HCT116 (cell line): ENCODE results near the gene KIF5A. TPM values are rescaled to one million over a fixed set of nuclear protein-coding genes. Genes with fewer than 3 reads are reported as not detected.

Experiments used
- ATAC-seq: fragments of 200-7000 bp; cut with Tn5 transposase; 2 replicates; pipeline ENCODE4 v1.9.1; 2020; ENCODE audit warnings: mild to moderate bottlenecking, moderate library complexity
- BruUV-seq: library from RNA; stranded (reverse); fragments of 400-500 nt; replicated peaks from 2 replicates; lab custom pipeline; 2021; lab: Mats Ljungman, UMichigan
- CTCF ChIA-PET: fragments of 300-600 bp; sonication (Branson Sonifier 250); formaldehyde crosslinking; loops from one replicate; lab custom pipeline; 2021; ENCODE audit warnings: antibody characterized with exemption; lab: Charles Lee
- POLR2A ChIA-PET: fragments of 300-600, 350-600 bp; sonication (Branson Sonifier 250); formaldehyde crosslinking; loops from one replicate; lab custom pipeline; 2021; ENCODE audit warnings: antibody characterized with exemption; lab: Charles Lee
- RAD21 ChIA-PET, 2 experiments: fragments of 300-600 bp; sonication (Branson Sonifier 250); formaldehyde crosslinking; loops; one replicate each; lab custom pipeline; 2023; ENCODE audit warnings: low total read pairs in 2 of 2; ENCODE audit not compliant: uncharacterized antibody in 2 of 2, unreplicated experiment in 2 of 2, low non-redundant PET in 1 of 2; lab: Charles Lee
- DNase-seq: peaks from one replicate; pipeline ENCODE4 v3.0.0-alpha.2; 2010; ENCODE audit warnings: low read depth, low spot score
- H2AFZ ChIP-seq: fragments of 200-600 bp; shearing (Covaris generic), sonication (generic); 2 replicates; pipeline ENCODE4 v1.6.1; 2017; ENCODE audit warnings: low read depth, mixed run types, mixed read lengths, antibody characterized with exemption, low read length; ENCODE audit not compliant: poor library complexity, severe bottlenecking
- H3K27ac ChIP-seq: 2 replicates; pipeline ENCODE4 v1.5.1; 2012; ENCODE audit warnings: low read depth, low read length
- H3K27me3 ChIP-seq: fragments of 200-600 bp; sonication (generic); 2 replicates; pipeline ENCODE4 v1.6.1; 2016; ENCODE audit warnings: mixed run types, low read length, mixed read lengths; ENCODE audit not compliant: insufficient read depth
- H3K36me3 ChIP-seq, 2 experiments: fragments of 200-500 bp in 1 of 2; fragments of 200-600 bp in 1 of 2; sonication (Bioruptor generic) in 1 of 2; sonication (generic) in 1 of 2; 2 replicates each; pipeline versions ENCODE4 v1.5.1 to v1.6.1; 2014 to 2016; ENCODE audit warnings: low read length in 2 of 2, inconsistent platforms in 1 of 2, mixed read lengths in 1 of 2, mixed run types in 1 of 2; ENCODE audit not compliant: insufficient read depth in 2 of 2, control insufficient read depth in 1 of 2
- H3K4me1 ChIP-seq, 2 experiments: fragments of 200-600 bp in 1 of 2; sonication (generic) in 1 of 2; 2 replicates each; pipeline versions ENCODE4 v1.5.1 to v1.6.1; 2012 to 2017; ENCODE audit warnings: low read length in 2 of 2, inconsistent platforms in 1 of 2, mild to moderate bottlenecking in 1 of 2, mixed read lengths in 1 of 2, mixed run types in 1 of 2, moderate library complexity in 1 of 2; ENCODE audit not compliant: insufficient read depth in 2 of 2, control insufficient read depth in 1 of 2
- H3K4me2 ChIP-seq: fragments of 200-600 bp; sonication (generic); 2 replicates; pipeline ENCODE4 v1.6.1; 2017; ENCODE audit warnings: mixed run types, low read length, mixed read lengths
- H3K4me3 ChIP-seq, 2 experiments: fragments of 200-600 bp in 1 of 2; sonication (generic) in 1 of 2; replicated peaks in 1 of 2; 2 replicates each; pipeline ENCODE4 v1.5.1; 2011 to 2016; ENCODE audit warnings: low read length in 2 of 2, control low read depth in 1 of 2, low read depth in 1 of 2, mild to moderate bottlenecking in 1 of 2, mixed read lengths in 1 of 2, mixed run types in 1 of 2
- H3K79me2 ChIP-seq: fragments of 200-600 bp; sonication (generic); 2 replicates; pipeline ENCODE4 v1.6.1; 2017; ENCODE audit warnings: mild to moderate bottlenecking, mixed run types, low read length, moderate library complexity, mixed read lengths; ENCODE audit not compliant: insufficient read depth
- H3K9ac ChIP-seq: fragments of 200-600 bp; sonication (generic); 2 replicates; pipeline ENCODE4 v1.6.1; 2016; ENCODE audit warnings: low read length, mixed read lengths
- H3K9me2 ChIP-seq: fragments of 200-600 bp; sonication (generic), shearing (Covaris generic); 2 replicates; pipeline ENCODE4 v1.6.1; 2017; ENCODE audit warnings: mixed run types, mild to moderate bottlenecking, moderate library complexity; ENCODE audit not compliant: insufficient read depth
- H3K9me3 ChIP-seq, 2 experiments: fragments of 200-500 bp in 1 of 2; fragments of 200-600 bp in 1 of 2; sonication (Bioruptor generic) in 1 of 2; sonication (generic) in 1 of 2; 2 replicates each; pipeline ENCODE4 v1.6.1; 2014 to 2017; ENCODE audit warnings: low read length in 2 of 2, mixed read lengths in 2 of 2, inconsistent platforms in 1 of 2, low read depth in 1 of 2, mild to moderate bottlenecking in 1 of 2, mixed run types in 1 of 2, moderate library complexity in 1 of 2; ENCODE audit not compliant: control insufficient read depth in 1 of 2, insufficient read depth in 1 of 2
- H4K20me1 ChIP-seq: fragments of 200-600 bp; sonication (generic), shearing (Covaris generic); 2 replicates; pipeline ENCODE4 v1.6.1; 2017; ENCODE audit warnings: mixed run types, mild to moderate bottlenecking, moderate library complexity; ENCODE audit not compliant: insufficient read depth
- CEBPB ChIP-seq: IDR thresholded peaks from 2 replicates; pipeline ENCODE4 v1.6.1; 2012; ENCODE audit warnings: low read depth
- EGR1 ChIP-seq: IDR thresholded peaks from 2 replicates; pipeline ENCODE4 v1.6.1; 2012; ENCODE audit warnings: low read depth
- EZH2 ChIP-seq: fragments of 200-600 bp; sonication (generic); IDR thresholded peaks from 2 replicates; pipeline ENCODE4 v1.6.1; 2017; ENCODE audit warnings: antibody characterized with exemption, mixed run types
- FOSL1 ChIP-seq: IDR thresholded peaks from 2 replicates; pipeline ENCODE4 v1.6.1; 2012; ENCODE audit warnings: low read depth
- JUND ChIP-seq: IDR thresholded peaks from 2 replicates; pipeline ENCODE4 v1.6.1; 2012
- POLR2A ChIP-seq: IDR thresholded peaks from 2 replicates; pipeline ENCODE4 v1.7.0; 2011; ENCODE audit warnings: borderline replicate concordance; ENCODE audit not compliant: insufficient read depth, insufficient read length; ENCODE audit errors: extremely low read depth
- RAD21 ChIP-seq: IDR thresholded peaks from 2 replicates; pipeline ENCODE4 v1.6.1; 2012; ENCODE audit warnings: low read depth, mild to moderate bottlenecking
- REST ChIP-seq: IDR thresholded peaks from 2 replicates; pipeline ENCODE4 v1.6.1; 2012; ENCODE audit warnings: low read depth
- SRF ChIP-seq: IDR thresholded peaks from 2 replicates; pipeline ENCODE4 v1.6.1; 2012; ENCODE audit warnings: low read depth
- YY1 ChIP-seq: IDR thresholded peaks from 2 replicates; pipeline ENCODE4 v1.6.1; 2011; ENCODE audit warnings: low read length, low read depth, moderate library complexity, mild to moderate bottlenecking; ENCODE audit not compliant: insufficient replicate concordance; ENCODE audit errors: extremely low read depth
- ZBTB33 ChIP-seq: IDR thresholded peaks from 2 replicates; pipeline ENCODE4 v1.6.1; 2011; ENCODE audit warnings: mild to moderate bottlenecking, low read length, moderate library complexity; ENCODE audit not compliant: insufficient replicate concordance; ENCODE audit errors: extremely low read depth
- ZFX ChIP-seq: fragments of 450-650 bp; IDR thresholded peaks from 2 replicates; pipeline ENCODE4 v1.6.1; 2017
- ZNF274 ChIP-seq: fragments of 200-500 bp; sonication (Bioruptor generic); IDR thresholded peaks from 2 replicates; pipeline ENCODE4 v1.6.1; 2014; ENCODE audit warnings: mild to moderate bottlenecking, low read depth, low read length, inconsistent platforms
- intact Hi-C: fragments of 100-400 bp; cut with micrococcal nuclease; formaldehyde crosslinking; loops from 2 replicates; pipeline ENCODE4 v1.10.0; 2022
- total RNA-seq: library from RNA; stranded (reverse); gene quantifications from one replicate; pipeline ENCODE4 v1.2.1, GENCODE V29; 2021; ENCODE audit not compliant: unreplicated experiment
- TF ChIP-seq, protein P1 (sequence below): IDR thresholded peaks from 2 replicates; pipeline ENCODE4 v1.6.1; 2012

Gene KIF5A
- total RNA-seq, 1 experiment from 2014 or later: 5.2 TPM

DNA sequence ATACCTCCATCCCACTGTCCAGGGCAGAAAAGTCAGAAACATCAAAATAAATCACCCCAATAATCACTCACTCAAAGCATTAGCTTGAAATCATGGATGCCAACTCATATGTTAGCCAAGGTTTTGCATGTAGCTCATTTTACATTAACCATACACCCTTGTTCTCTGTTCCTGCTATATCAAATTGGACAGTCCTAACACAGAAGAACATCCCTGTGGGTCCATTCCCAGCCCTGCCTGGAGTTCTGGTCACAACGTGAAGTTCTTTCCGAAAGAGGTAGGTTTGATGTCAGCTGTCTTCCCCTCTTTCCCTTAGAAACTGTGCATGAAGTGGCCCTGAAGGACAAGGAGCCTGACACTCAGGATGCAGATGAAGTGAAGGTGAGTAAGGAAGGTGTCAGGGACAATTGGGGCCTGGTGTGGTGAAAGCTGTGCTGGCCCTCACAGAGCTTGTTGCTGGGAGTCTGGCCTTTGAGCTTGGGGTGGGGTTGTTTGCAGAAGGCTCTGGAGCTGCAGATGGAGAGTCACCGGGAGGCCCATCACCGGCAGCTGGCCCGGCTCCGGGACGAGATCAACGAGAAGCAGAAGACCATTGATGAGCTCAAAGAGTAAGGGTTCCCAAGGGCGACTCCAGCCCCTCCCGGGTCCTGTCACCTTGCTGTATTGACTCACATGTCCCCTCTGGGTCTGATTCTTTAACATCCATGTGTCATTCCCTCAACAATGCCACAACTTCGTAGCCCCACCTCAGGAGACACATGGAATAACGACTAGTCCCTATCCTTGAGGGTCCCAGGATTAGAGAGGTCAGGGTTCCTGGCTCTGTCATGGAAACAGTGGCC, 26.1 kb downstream of the KIF5A start:
- ChIA-PET RAD21 (no interaction called here), CTCF (no interaction called here), POLR2A (no interaction called here)
- peaks cover 0 to 14% of the 10 kb centered on the region in 2 experiments; a peak in 2 of 4 replicates for H3K36me3 ChIP-seq
- no TSS peak for BruUV-seq
- intact Hi-C loops: no loop called here
- H3K4me3 ChIP-seq: no peak overlapping the region
- H3K27me3 ChIP-seq: no peaks in the 10 kb centered on the region
- H3K79me2 ChIP-seq: no peaks in the 10 kb centered on the region
- H3K9ac ChIP-seq: no peak overlapping the region
- H3K9me2 ChIP-seq: no peaks in the 10 kb centered on the region
- no peak overlapping the region for H3K4me2 ChIP-seq
- H3K27ac ChIP-seq: no peak overlapping the region
- no peak for TF ChIP-seq JUND
- DNase-seq: no peak
- H3K9me3 ChIP-seq: no peaks in the 10 kb centered on the region
- ATAC-seq: no peak
- H3K4me1 ChIP-seq: no peaks in the 10 kb centered on the region
- no peak overlapping the region for H2AFZ ChIP-seq
- H4K20me1 ChIP-seq: no peaks in the 10 kb centered on the region

GRCh38 chr12:57576613-57577160, 26.8 kb downstream of the KIF5A start:
- Histone ChIP-seq H3K4me2 (no peak overlapping the region), H3K9ac (no peak overlapping the region), H3K27me3 (no peaks in the 10 kb centered on the region), H3K4me3 (no peak overlapping the region), H3K79me2 (no peaks in the 10 kb centered on the region), H3K9me3 (no peaks in the 10 kb centered on the region), H3K36me3 (peaks cover 0 to 14% of the 10 kb centered on the region in 2 experiments; a peak in 3 of 4 replicates), H2AFZ (no peak overlapping the region), H3K9me2 (no peaks in the 10 kb centered on the region), H4K20me1 (no peaks in the 10 kb centered on the region), H3K4me1 (no peaks in the 10 kb centered on the region), H3K27ac (no peak overlapping the region)
- DNase-seq (no peak), ATAC-seq (no peak)
- BruUV-seq: no TSS peak
- ChIA-PET RAD21 (no interaction called here), POLR2A (no interaction called here), CTCF (no interaction called here)
- intact Hi-C loops: no loop called here
- TF ChIP-seq RAD21 (no peak), EGR1 (no peak), EZH2 (no peak), POLR2A (no peak), FOSL1 (no peak), ZNF274 (no peak), ZBTB33 (no peak), REST (no peak), ZFX (no peak), CEBPB (no peak), YY1 (no peak), SRF (no peak)
- TF ChIP-seq, protein P1, sequence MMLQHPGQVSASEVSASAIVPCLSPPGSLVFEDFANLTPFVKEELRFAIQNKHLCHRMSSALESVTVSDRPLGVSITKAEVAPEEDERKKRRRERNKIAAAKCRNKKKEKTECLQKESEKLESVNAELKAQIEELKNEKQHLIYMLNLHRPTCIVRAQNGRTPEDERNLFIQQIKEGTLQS: no peak
